A549 (cell line): ENCODE results near the gene ZDHHC22.

Experiments used
- NFE2L2 ChIP-seq: fragments of 150-350 bp; conservative IDR thresholded peaks from 2 replicates; pipeline ENCODE4 v1.6.1; 2014; ENCODE audit warnings: low read length
- RNF2 ChIP-seq: fragments of 200-600 bp; sonication (generic); IDR thresholded peaks from 2 replicates; pipeline ENCODE4 v1.6.1; 2016; ENCODE audit warnings: low read depth, mild to moderate bottlenecking, antibody characterized with exemption, moderate library complexity, borderline replicate concordance
- TF ChIP-seq, protein P1 (sequence below): fragments of >200 bp; sonication (Bioruptor Twin); formaldehyde crosslinking; IDR thresholded peaks from 2 replicates; pipeline ENCODE4 v1.6.1; 2016

GRCh38 chr14:77144412-77145115 is 3.0 kb upstream of the ZDHHC22 start:
- TF ChIP-seq RNF2 = no peak
- TF ChIP-seq, protein P1, sequence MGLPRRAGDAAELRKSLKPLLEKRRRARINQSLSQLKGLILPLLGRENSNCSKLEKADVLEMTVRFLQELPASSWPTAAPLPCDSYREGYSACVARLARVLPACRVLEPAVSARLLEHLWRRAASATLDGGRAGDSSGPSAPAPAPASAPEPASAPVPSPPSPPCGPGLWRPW = no peak
- no peak for TF ChIP-seq NFE2L2
